BJ (cell line): Measurements from ENCODE around the gene CFDP1. TPM values are rescaled to one million over a fixed set of nuclear protein-coding genes. Genes with fewer than 3 reads are reported as not detected.

Source experiments
- CTCF ChIA-PET: fragments of 350-600 bp; formaldehyde crosslinking; extraction: SDS; loops from one replicate; lab custom pipeline; 2021; ENCODE audit warnings: antibody characterized with exemption, inconsistent platforms; lab: Yijun Ruan, JAX
- POLR2A ChIA-PET: fragments of 300-600 bp; sonication (Branson Sonifier 250); formaldehyde crosslinking; extraction: SDS; loops from one replicate; lab custom pipeline; 2021; ENCODE audit warnings: antibody characterized with exemption; lab: Charles Lee
- DNase-seq: peaks from one replicate; pipeline ENCODE4 v3.0.0-alpha.2; 2011; ENCODE audit warnings: low read depth
- H3K27me3 ChIP-seq: 2 replicates; pipeline ENCODE4 v1.6.0; 2011; ENCODE audit warnings: low read length; ENCODE audit not compliant: control insufficient read depth, insufficient read depth
- H3K36me3 ChIP-seq: 2 replicates; pipeline ENCODE4 v1.5.1; 2011; ENCODE audit warnings: low read length; ENCODE audit not compliant: control insufficient read depth, insufficient read depth
- H3K4me3 ChIP-seq: 2 replicates; pipeline ENCODE4 v1.5.1; 2011; ENCODE audit warnings: low read depth, mild to moderate bottlenecking, control low read depth, low read length
- polyA plus RNA-seq: library from polyadenylated mRNA; depleted of rRNA; stranded (reverse); fragments of >200 nt; gene quantifications from 2 replicates; pipeline ENCODE4 v1.2.3, GENCODE V29; 2011; rRNA removed
- small RNA-seq: library from RNA; depleted of rRNA; stranded (forward); fragments of <200 nt; gene quantifications from one replicate; pipeline ENCODE3, GENCODE V24; 2012; ENCODE audit warnings: low replicate concordance, low read depth; ENCODE audit not compliant: insufficient read length
- TF ChIP-seq, protein P1 (sequence below): IDR thresholded peaks from 2 replicates; pipeline ENCODE4 v1.5.1; 2011; ENCODE audit warnings: low read depth, mild to moderate bottlenecking, control low read depth, inconsistent platforms, low read length, moderate library complexity; ENCODE audit not compliant: insufficient read depth

The CFDP1 gene
- polyA plus RNA-seq, 1 experiment: 10.9 TPM

- ChIA-PET POLR2A (no interaction called here), CTCF (interaction anchor here (1.4 to 2.3 kb wide), 2 partner anchors 8 to 13 kb away, joined by 4 to 10 read pairs; no protein-coding TSS in a partner anchor)
- Histone ChIP-seq H3K4me3 (no peak overlapping the region), H3K36me3 (peaks cover 11% of the 10 kb centered on the region), H3K27me3 (no peaks in the 10 kb centered on the region)
- TF ChIP-seq, protein P1, sequence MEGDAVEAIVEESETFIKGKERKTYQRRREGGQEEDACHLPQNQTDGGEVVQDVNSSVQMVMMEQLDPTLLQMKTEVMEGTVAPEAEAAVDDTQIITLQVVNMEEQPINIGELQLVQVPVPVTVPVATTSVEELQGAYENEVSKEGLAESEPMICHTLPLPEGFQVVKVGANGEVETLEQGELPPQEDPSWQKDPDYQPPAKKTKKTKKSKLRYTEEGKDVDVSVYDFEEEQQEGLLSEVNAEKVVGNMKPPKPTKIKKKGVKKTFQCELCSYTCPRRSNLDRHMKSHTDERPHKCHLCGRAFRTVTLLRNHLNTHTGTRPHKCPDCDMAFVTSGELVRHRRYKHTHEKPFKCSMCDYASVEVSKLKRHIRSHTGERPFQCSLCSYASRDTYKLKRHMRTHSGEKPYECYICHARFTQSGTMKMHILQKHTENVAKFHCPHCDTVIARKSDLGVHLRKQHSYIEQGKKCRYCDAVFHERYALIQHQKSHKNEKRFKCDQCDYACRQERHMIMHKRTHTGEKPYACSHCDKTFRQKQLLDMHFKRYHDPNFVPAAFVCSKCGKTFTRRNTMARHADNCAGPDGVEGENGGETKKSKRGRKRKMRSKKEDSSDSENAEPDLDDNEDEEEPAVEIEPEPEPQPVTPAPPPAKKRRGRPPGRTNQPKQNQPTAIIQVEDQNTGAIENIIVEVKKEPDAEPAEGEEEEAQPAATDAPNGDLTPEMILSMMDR: no peak
- DNase-seq: no peak
Measured at GRCh38 chr16:75247249-75247648, 186.1 kb downstream of the CFDP1 start.

DNA sequence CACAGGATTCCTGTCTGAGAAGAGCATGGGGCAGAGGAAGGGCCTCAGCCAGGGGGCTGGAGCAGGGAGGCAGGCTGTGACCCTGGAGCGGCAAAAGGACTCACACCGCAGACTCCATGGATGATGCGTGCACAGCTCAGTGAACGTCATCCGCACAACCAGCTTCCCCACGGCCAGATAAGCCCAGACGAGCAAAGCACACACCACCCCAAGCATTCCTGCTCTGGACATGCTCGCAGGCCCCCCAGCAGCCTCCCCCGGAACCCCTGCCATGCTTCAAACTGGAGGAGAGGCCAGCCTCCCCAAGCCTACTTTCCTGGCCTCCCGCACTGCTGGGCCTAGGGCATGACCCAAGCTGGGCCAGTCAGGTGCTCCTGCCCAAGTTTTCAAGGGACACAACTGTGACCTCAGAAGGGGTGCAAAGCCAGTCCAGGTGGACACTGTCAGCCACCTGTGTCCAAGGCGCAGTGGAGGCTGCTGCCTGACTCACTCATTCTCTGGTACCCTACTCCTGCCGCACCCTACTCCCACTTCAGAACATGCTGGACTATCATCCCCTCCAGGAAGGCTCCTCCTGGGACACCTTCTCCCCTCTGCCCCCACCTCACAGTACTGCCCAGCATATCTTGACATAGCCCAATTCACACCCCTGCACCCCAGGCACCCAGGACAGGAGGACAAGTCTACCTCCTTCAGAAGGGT, 186.6 kb downstream of the CFDP1 start:
- ChIA-PET POLR2A (no interaction called here), CTCF (interaction anchor here (1.0 to 2.3 kb wide), 3 partner anchors 12 to 18 kb away, joined by 3 to 10 read pairs (median 3); no protein-coding TSS in a partner anchor)

DNA sequence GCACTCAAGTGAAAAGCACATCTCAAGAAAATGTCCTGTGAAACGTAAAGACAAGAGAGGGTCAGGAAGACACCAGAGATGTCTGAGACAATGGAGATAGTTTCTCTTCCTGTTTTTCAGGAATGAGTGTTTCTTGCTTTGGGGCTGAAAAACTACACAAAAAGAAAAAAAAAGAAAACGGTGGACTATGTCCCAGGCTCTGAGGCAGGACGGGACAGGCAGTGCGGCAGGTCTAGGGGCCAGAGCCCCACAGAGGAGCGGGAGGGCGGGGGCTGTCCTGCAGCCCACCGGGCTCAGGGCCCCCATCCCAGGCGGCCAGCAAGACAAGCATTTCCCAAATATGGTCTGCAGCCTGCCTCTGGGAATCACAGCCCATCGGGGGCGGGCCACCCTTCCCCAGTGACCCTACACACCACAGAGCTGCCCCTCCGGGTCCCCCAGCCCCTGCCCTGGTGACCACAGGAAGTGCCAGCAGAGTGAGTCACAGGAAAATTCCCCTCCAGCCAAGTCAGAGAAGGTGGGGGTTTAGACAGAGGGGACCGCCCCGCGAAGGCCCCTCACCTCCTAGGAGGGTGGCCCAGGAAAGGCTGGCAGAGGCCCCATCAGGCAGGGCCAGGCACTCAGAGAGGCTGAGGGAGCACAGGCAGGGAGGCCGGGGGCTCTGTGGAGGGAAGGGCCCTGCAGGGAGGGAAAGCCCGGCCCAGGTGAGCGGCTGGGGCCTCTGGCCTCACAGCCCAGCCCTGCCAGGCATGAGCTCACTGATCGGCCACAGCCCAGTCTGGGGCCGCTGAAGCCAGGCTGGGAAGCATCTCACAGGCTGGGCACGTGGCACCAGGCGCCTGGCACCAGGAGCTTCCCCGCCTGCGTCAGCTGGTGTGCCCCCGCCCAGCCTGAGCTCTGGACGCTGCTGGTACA, 188.2 kb downstream of the CFDP1 start:
- ChIA-PET POLR2A (interaction anchor here (0.5 kb wide), 1 partner anchor 8 kb away, joined by 3 read pairs; no protein-coding TSS in a partner anchor), CTCF (interaction anchor here (1.0 to 2.7 kb wide), 4 partner anchors 11 to 140 kb away, joined by 3 to 14 read pairs (median 4); no protein-coding TSS in a partner anchor)
- Histone ChIP-seq H3K36me3 (peaks cover 30% of the 10 kb centered on the region), H3K27me3 (no peaks in the 10 kb centered on the region), H3K4me3 (no peak overlapping the region)
- DNase-seq: peak; percentile 80
- TF ChIP-seq, protein P1: no peak

More for the DNA sequence above, 186.6 kb downstream of the CFDP1 start:
- DNase-seq: no peak
- Histone ChIP-seq H3K4me3 (no peak overlapping the region), H3K27me3 (no peaks in the 10 kb centered on the region), H3K36me3 (peaks cover 17% of the 10 kb centered on the region)
- TF ChIP-seq, protein P1: no peak

GRCh38 chr16:75244225-75244809, 189.0 kb downstream of the CFDP1 start:
- POLR2A ChIA-PET: interaction anchor here (0.5 kb wide), 1 partner anchor 9 kb away, joined by 3 read pairs; no protein-coding TSS in a partner anchor
- Histone ChIP-seq H3K27me3 (no peaks in the 10 kb centered on the region), H3K36me3 (peaks cover 38% of the 10 kb centered on the region), H3K4me3 (no peak overlapping the region)
- CTCF ChIA-PET: interaction anchor here (0.6 to 2.7 kb wide), 4 partner anchors 9 to 141 kb away, joined by 3 to 14 read pairs (median 4); no protein-coding TSS in a partner anchor
- no peak for DNase-seq
- TF ChIP-seq, protein P1: no peak

Small RNA genes within 50 kb of the gene (small RNA-seq; reads per million reads assigned to genes)
- not detected for gene RF00598
- gene RNU6-758P: not detected

Other genes with a start within 250 kb of the CFDP1 start
- gene CTRB2, start 226.3 kb downstream of the CFDP1 start, polyA plus RNA-seq: not detected in 2 replicates
- gene CTRB1, start 214.5 kb downstream of the CFDP1 start, polyA plus RNA-seq: not detected in 2 replicates
- 28.9 and 57.3 TPM in 2 replicates for gene BCAR1, start 181.9 kb downstream of the CFDP1 start, polyA plus RNA-seq
- gene TMEM170A, start 31.2 kb upstream of the CFDP1 start, polyA plus RNA-seq: 5.2 and 8.2 TPM in 2 replicates
- gene CHST6, start 61.9 kb upstream of the CFDP1 start, polyA plus RNA-seq: 0.10 and 0.12 TPM in 2 replicates
- 0.15 TPM in 1 of 2 replicates, not detected in the other for gene CHST5, start 102.6 kb upstream of the CFDP1 start, polyA plus RNA-seq
- 19.8 and 38.8 TPM in 2 replicates for gene TMEM231, start 122.7 kb upstream of the CFDP1 start, polyA plus RNA-seq
- gene GABARAPL2, start 132.9 kb upstream of the CFDP1 start, polyA plus RNA-seq: 32.3 and 61.9 TPM in 2 replicates
- gene ADAT1, start 189.8 kb upstream of the CFDP1 start, polyA plus RNA-seq: 18.9 and 26.5 TPM in 2 replicates
- 118 and 170 TPM in 2 replicates for gene KARS1, start 214.2 kb upstream of the CFDP1 start, polyA plus RNA-seq
- gene TERF2IP, start 214.3 kb upstream of the CFDP1 start, polyA plus RNA-seq: 19.1 and 28.9 TPM in 2 replicates
- gene CPHXL2, start 243.5 kb upstream of the CFDP1 start, polyA plus RNA-seq: not detected in 2 replicates